MM.1S (cell line): ENCODE measurements around the gene SAP30BP.

ENCODE experiments used
- DNase-seq: peaks from one replicate; pipeline ENCODE4 v3.0.0-alpha.2; 2015
- H2AFZ ChIP-seq: fragments of 300-600 bp; sonication (generic); 2 replicates; pipeline ENCODE4 v1.6.0; 2016; ENCODE audit warnings: antibody characterized with exemption, low read length
- H3F3A ChIP-seq: fragments of 300-600 bp; sonication (generic); 2 replicates; pipeline ENCODE4 v1.6.1; 2016; ENCODE audit warnings: mild to moderate bottlenecking, antibody characterized with exemption, low read length, moderate library complexity, mixed read lengths; ENCODE audit not compliant: insufficient read depth
- H3K27ac ChIP-seq: fragments of 300-600 bp; sonication (generic); 2 replicates; pipeline ENCODE4 v1.5.1; 2016; ENCODE audit warnings: mild to moderate bottlenecking, low read length
- H3K27me3 ChIP-seq: fragments of 300-600 bp; sonication (generic); replicated peaks from 2 replicates; pipeline ENCODE4 v1.6.0; 2016; ENCODE audit warnings: low read length; ENCODE audit not compliant: insufficient read depth
- H3K36me3 ChIP-seq: fragments of 300-600 bp; sonication (generic); replicated peaks from 2 replicates; pipeline ENCODE4 v1.6.1; 2016; ENCODE audit warnings: mild to moderate bottlenecking, low read length, mixed read lengths; ENCODE audit not compliant: insufficient read depth
- H3K4me1 ChIP-seq: fragments of 300-600 bp; sonication (generic); 2 replicates; pipeline ENCODE4 v1.6.1; 2016; ENCODE audit warnings: low read length, mixed read lengths
- H3K4me2 ChIP-seq: fragments of 300-600 bp; sonication (generic); 2 replicates; pipeline ENCODE4 v1.6.0; 2016; ENCODE audit warnings: low read depth, low read length
- H3K4me3 ChIP-seq: fragments of 300-600 bp; sonication (generic); 2 replicates; pipeline ENCODE4 v1.5.1; 2016; ENCODE audit warnings: low read length, mixed read lengths
- H3K79me2 ChIP-seq: fragments of 300-600 bp; sonication (generic); 2 replicates; pipeline ENCODE4 v1.6.1; 2016; ENCODE audit warnings: mixed run types, low read length, mixed read lengths
- H3K9ac ChIP-seq: fragments of 300-600 bp; sonication (generic); 2 replicates; pipeline ENCODE4 v1.6.1; 2016; ENCODE audit warnings: low read length, mixed read lengths
- H3K9me2 ChIP-seq: fragments of 300-600 bp; sonication (generic); replicated peaks from 2 replicates; pipeline ENCODE4 v1.6.1; 2016; ENCODE audit warnings: mild to moderate bottlenecking, low read length, mixed read lengths; ENCODE audit not compliant: insufficient read depth
- H3K9me3 ChIP-seq: fragments of 300-600 bp; sonication (generic); replicated peaks from 2 replicates; pipeline ENCODE4 v1.6.1; 2016; ENCODE audit warnings: mild to moderate bottlenecking, low read length, mixed read lengths; ENCODE audit not compliant: insufficient read depth
- H4K20me1 ChIP-seq: fragments of 300-600 bp; sonication (generic); 2 replicates; pipeline ENCODE4 v1.6.1; 2016; ENCODE audit warnings: mild to moderate bottlenecking, low read length, moderate library complexity, mixed read lengths; ENCODE audit not compliant: insufficient read depth
- CTCF ChIP-seq: fragments of 300-600 bp; sonication (generic); IDR thresholded peaks from 2 replicates; pipeline ENCODE4 v1.5.1; 2016; ENCODE audit warnings: antibody characterized with exemption, low read length, mixed read lengths
- EZH2 ChIP-seq: fragments of 300-600 bp; sonication (generic); optimal IDR thresholded peaks from 2 replicates; pipeline ENCODE3; 2017; ENCODE audit warnings: low read depth, mild to moderate bottlenecking, antibody characterized with exemption, low read length, mixed read lengths
- EZH2phosphoT487 ChIP-seq: fragments of 300-600 bp; sonication (generic); IDR thresholded peaks from 2 replicates; pipeline ENCODE4 v1.6.1; 2018; ENCODE audit warnings: antibody characterized with exemption, low read length

SAP30BP gene

GRCh38 chr17:75666959-75667790, at the start of gene SAP30BP, which contains the start of gene RECQL5:
TSS of gene SAP30BP (plus strand) at chr17:75667338. CDS start at chr17:75667373, 35 bp downstream.
TSS of gene RECQL5 (minus strand) at chr17:75667154. CDS start at chr17:75666557, 597 bp downstream.
- Histone ChIP-seq H3K4me3 (peak within 1 kb of the TSS; percentile 88), H3K9ac (peak within 1 kb of the TSS; percentile 84), H4K20me1 (no peaks in the 10 kb centered on the region), H3K79me2 (peaks cover 67% of the 10 kb centered on the region), H3F3A (peaks cover 17% of the 10 kb centered on the region; the same call in 1 of the 2 replicates), H2AFZ (peak within 1 kb of the TSS; percentile 66), H3K9me2 (no peaks in the 10 kb centered on the region), H3K27ac (peak within 1 kb of the TSS; percentile 47; the same call in 1 of the 2 replicates), H3K36me3 (peaks cover 12% of the 10 kb centered on the region), H3K4me2 (peak within 1 kb of the TSS; percentile 85), H3K27me3 (no peaks in the 10 kb centered on the region), H3K9me3 (no peaks in the 10 kb centered on the region), H3K4me1 (peaks cover 29% of the 10 kb centered on the region)
- peak; percentile 98 for DNase-seq
- TF ChIP-seq EZH2phosphoT487 (no peak), EZH2 (no peak), CTCF (no peak)

GRCh38 chr17:75617675-75618074, 49.5 kb upstream of the SAP30BP start:
- Histone ChIP-seq H3K79me2 (no peaks in the 10 kb centered on the region), H3F3A (no peaks in the 10 kb centered on the region), H3K27me3 (peaks cover 96% of the 10 kb centered on the region), H3K9me3 (no peaks in the 10 kb centered on the region), H3K4me1 (no peaks in the 10 kb centered on the region), H3K27ac (no peak overlapping the region), H3K36me3 (no peaks in the 10 kb centered on the region), H4K20me1 (no peaks in the 10 kb centered on the region), H3K9ac (no peak overlapping the region), H3K9me2 (no peaks in the 10 kb centered on the region), H3K4me3 (no peak overlapping the region), H2AFZ (no peak overlapping the region), H3K4me2 (no peak overlapping the region)
- no peak for TF ChIP-seq EZH2
- TF ChIP-seq CTCF, result no peak
- no peak for TF ChIP-seq EZH2phosphoT487
- no peak for DNase-seq

- TF ChIP-seq EZH2phosphoT487 (no peak), EZH2 (no peak), CTCF (peak; percentile 66)
- Histone ChIP-seq H3K36me3 (no peaks in the 10 kb centered on the region), H3K4me3 (no peak overlapping the region), H3K4me1 (no peaks in the 10 kb centered on the region), H3K9ac (no peak overlapping the region), H3K9me3 (no peaks in the 10 kb centered on the region), H3K27me3 (peaks cover 77% of the 10 kb centered on the region), H3K79me2 (no peaks in the 10 kb centered on the region), H2AFZ (no peak overlapping the region), H4K20me1 (no peaks in the 10 kb centered on the region), H3K27ac (no peak overlapping the region), H3K4me2 (no peak overlapping the region), H3F3A (no peaks in the 10 kb centered on the region), H3K9me2 (no peaks in the 10 kb centered on the region)
- DNase-seq, result peak; percentile 30
Measured at GRCh38 chr17:75619506-75620431, 47.4 kb upstream of the SAP30BP start.
